Activated gamma-delta T cell (primary cell): ENCODE data around the gene TXNDC5.

Source experiments
- DNase-seq: peaks from one replicate; lab custom pipeline; 2025; lab: John Stamatoyannopoulos, UW
- total RNA-seq, 2 donors: gene quantifications; one replicate each; lab custom pipeline; 2026; lab: John Stamatoyannopoulos, UW

TXNDC5 gene
- 1.8 to 1.9 reads per million in 2 donors for total RNA-seq

- peak; percentile 46 for DNase-seq
Measured at GRCh38 chr6:7910654-7911344, at the start of gene TXNDC5. TSS of gene TXNDC5 (minus strand) at chr6:7910788. CDS start at chr6:7910776, 12 bp downstream.

DNA sequence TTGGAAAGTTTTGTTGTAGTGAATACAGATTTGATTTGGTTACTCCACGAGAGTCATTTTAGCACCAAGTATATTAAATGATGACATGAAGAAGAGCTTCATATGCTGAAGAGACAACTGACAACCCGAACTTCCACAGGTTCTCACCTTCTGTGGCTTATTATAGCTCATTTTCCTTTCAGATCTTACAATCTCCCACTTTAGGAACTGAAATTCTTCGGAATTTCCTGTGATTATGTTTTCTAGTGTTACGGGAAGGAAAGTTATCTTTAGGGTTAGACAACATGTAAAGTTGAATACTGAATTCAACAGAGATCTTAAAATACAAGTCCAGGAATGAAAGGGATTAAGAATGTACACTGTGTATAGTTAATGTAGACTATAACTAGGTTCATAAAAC is 49.6 kb upstream of the TXNDC5 start:
- no peak for DNase-seq

DNA sequence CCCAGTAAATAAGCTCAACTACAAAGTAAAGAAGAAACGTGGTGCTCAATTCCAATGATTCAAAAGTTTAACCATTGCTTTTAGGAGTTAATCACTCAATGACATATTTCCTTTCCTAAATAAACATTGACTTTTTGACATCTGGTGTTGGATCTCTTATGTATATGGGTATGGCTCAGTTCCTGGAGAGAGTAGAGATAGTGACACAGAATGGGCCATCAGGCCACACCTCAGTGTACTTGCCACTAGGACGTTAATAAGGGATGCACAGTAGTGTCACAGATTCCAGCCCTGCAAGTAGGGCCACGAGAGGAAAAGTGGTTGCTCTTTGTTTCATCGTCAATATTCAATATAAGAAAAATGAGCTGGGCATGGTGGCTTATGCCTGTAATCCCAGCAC is 48.9 kb upstream of the TXNDC5 start:
- DNase-seq, result no peak

DNA sequence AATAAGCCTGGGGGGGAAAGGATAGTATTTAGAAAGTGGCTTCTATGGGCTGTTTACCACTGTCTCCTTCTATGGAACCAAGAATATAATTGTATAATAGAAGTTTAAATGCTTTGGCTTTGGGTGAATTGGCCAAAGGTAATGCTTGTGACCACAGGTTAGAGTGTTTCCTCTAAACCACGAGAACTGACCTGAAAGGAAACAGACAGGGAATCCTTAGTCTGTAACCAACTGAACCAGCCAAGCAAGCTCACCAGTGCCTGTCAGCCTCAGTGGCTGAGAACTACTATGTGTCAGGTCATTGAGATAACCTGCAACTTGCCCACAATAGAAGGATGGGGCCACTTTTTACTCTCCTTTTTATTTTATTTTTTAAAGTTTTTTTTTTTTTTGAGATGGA is 47.9 kb upstream of the TXNDC5 start:
- DNase-seq, result no peak

- no peak for DNase-seq
Measured at GRCh38 chr6:7956257-7956656, 45.7 kb upstream of the TXNDC5 start.

- no peak for DNase-seq
Measured at GRCh38 chr6:7954477-7955200, 44.1 kb upstream of the TXNDC5 start.

GRCh38 chr6:7953753-7954152 is 43.2 kb upstream of the TXNDC5 start:
- no peak for DNase-seq

GRCh38 chr6:7939864-7940228 is 29.3 kb upstream of the TXNDC5 start:
- DNase-seq, result no peak

DNA sequence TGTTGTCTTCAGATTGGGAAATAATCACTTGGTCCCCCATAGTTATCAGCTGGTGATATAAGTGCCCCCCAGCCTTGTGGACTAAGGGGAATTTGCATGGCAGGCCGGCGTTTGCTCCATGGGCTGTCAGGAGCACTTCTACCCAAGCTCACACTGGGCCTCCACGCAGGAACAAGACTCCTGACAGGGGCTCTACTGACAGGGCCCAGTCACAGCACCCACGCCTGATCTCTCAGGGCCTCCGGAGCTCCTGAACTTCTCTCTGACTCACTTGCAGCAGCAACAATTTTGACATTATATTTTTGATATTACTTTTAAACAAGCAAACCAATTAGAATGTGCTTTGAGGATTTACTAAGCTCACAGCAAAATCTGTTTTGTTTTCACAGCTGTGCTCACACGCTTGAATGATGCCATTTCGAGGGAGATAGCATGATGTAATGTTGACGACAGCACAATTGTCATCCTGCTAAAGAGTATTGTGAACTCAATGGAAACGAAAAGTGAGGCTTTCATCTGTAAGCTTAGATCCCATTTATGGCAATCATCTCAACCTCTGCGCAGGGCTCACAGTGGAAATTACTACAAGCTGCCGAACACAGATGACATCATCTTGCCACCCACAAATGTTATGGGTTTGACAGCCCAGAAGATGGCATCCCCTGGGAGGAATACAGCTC is 28.7 kb upstream of the TXNDC5 start:
- DNase-seq, result no peak

- DNase-seq, result no peak
Measured at GRCh38 chr6:7938562-7939183, 28.1 kb upstream of the TXNDC5 start.

- DNase-seq, result no peak
Measured at GRCh38 chr6:7933794-7934193, 23.2 kb upstream of the TXNDC5 start.

DNA sequence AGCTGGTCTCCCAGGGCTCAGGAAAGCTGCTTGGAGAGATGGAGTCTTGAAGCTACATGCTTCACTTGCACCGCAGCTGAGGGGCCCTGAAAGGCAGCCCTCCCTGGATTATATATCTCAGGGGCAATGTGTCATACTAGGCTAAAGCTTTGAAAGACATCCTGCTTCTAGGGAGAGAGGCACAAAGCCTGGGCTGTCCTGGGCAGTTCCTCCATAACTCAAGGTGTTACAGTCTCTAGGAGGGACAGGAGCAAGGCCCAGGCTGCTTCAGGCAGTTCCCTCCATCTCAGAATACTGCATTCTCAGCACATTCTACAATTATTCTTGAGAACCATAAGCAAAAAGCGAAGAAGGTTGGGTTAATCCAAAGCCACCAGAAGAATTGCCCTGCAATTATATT is 22.0 kb upstream of the TXNDC5 start:
- no peak for DNase-seq

- no peak for DNase-seq
Measured at GRCh38 chr6:7924867-7925266, 14.3 kb upstream of the TXNDC5 start.

GRCh38 chr6:7922596-7922995 is 12.0 kb upstream of the TXNDC5 start:
- DNase-seq, result no peak

- no peak for DNase-seq
Measured at GRCh38 chr6:7921632-7922092, 11.1 kb upstream of the TXNDC5 start.

DNA sequence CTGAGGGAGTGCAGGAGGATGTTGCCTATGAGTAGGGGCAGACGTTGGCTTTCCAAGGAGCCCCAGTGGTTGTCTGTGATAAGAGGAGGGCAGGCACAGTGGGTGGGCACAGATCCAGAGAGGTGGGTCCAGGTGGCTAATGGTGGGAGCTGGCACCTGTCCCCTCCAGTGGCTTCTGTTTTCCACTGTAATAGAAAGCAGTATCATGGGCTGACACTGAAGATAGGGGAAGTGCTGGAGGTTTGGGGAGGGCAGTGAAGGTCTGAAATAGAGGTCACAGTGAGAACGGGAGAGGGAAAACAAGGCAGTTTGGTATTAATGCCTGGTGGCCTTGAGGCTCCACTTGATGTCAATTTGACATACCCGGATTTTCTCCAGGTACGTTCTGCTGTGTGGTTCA is 10.5 kb upstream of the TXNDC5 start:
- no peak for DNase-seq

DNA sequence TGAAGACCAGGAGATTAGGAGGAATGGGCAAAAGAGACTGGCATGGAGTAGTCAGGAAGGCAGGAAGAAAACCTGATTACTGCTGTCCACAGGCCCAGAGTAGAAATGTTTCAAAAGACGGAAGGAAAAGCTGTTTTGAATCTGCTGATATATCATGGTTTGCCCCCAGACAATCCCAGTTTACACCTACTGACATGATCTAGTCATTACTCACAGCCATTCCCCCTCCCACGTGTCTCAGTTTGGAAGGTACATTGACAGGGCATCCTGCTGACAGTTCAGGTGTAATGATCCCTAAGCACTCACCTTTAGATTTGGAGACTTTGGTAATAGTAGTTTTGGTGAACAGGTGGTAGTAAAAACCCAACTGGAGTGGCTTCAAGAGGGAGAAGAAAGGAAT is 9.8 kb upstream of the TXNDC5 start:
- DNase-seq, result no peak

DNA sequence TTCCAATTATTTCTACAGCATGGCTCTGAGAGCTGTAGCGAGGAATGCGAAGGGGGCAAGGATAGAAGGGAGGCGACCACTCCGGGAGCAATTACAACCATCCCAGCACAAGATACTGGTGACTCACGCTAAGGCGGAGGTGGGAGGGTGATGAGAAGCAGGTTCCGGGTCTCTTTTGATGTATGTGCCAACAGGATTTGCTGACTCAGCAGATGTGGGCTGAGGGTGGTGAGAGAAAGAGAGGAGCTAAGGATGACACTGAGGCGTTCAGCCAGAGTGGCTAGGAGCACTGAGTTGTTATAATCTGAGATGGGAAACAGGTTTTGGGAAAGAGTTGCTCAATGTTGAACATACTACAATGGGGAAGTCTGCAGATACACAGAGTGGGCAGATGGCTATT is 9.3 kb upstream of the TXNDC5 start:
- DNase-seq, result no peak

GRCh38 chr6:7918403-7918802 is 7.8 kb upstream of the TXNDC5 start:
- DNase-seq, result no peak

- DNase-seq, result no peak
Measured at GRCh38 chr6:7917729-7918128, 7.1 kb upstream of the TXNDC5 start.

DNA sequence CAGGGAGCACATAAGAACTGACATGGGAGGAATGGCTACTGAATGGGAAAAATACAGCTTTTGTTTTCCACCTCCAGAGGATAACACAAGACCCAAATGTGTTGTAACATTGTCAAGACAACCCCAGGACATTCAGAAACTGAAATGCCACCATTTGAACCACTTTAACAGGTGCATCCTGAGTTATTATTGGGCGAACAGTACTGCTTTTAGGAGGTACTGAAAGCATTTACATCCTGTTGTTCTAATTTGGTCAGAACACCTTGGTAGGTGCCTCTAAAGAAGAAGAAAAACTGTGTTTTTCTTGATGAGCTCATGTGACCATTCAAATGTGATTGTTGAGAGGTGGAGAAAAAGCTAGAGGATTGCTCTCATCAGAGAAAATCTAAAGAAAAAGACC is 6.4 kb upstream of the TXNDC5 start:
- no peak for DNase-seq

DNA sequence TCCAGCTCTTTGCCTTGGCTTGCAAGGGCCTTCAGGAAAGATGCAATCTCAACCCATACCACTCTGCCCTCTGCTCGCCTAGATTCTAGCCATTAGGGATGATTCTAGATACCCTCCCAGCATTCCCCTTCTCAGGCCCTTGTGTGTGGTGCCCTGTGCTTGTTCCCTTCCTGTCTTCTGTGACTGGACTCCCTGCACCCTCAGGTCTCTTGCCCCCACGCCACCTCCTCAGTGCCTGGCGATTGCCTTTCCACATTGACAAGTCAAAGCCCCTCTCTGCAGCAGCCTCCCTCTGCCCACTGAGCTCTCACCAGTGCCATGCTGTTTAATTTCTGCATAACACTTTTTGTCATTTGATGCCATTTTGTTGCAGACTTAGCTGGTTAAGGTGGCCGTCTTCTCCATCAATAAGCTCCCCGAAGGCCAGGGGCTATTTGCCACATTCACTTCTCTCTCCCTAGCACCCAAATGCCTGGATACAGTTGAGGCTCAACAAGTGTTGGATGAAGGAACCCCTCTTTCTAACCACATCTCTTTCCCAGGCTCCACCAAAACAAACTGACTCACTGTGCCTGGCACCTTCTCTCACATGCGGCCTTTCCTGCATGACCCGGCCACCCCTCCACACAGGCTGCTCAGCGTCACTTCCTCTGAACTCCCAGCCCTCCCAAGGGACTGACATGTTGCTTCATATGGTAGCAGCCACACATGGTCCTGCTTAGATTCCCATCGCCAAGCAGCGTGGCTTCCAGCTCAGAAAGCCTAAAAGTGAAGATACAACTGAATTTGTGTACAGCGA is 4.6 kb upstream of the TXNDC5 start:
- DNase-seq, result no peak
